Calu3 (cell line): ENCODE data around the gene SCG3. TPM values are rescaled to one million over a fixed set of nuclear protein-coding genes. Genes with fewer than 3 reads are reported as not detected.

Experiments used
- Bru-seq: library from RNA; stranded (reverse); fragments of 400-500 nt; gene quantifications from one replicate; lab custom pipeline; 2021; lab: Mats Ljungman, UMichigan
- BruChase-seq, 2 experiments: library from RNA; stranded (reverse); fragments of 400-500 nt; gene quantifications; one replicate each; lab custom pipeline; 2021; lab: Mats Ljungman, UMichigan
- BruUV-seq: library from RNA; stranded (reverse); fragments of 400-500 nt; replicated peaks from 2 replicates; lab custom pipeline; 2021; lab: Mats Ljungman, UMichigan
- CTCF ChIA-PET: fragments of 300-600 bp; sonication (Branson Sonifier 250); formaldehyde crosslinking; loops from one replicate; lab custom pipeline; 2022; ENCODE audit warnings: antibody characterized with exemption; lab: Charles Lee
- DNase-seq: peaks from one replicate; pipeline ENCODE4 v3.0.0; 2022
- H3K27ac Mint-ChIP-seq: one replicate; pipeline ENCODE4 v1.8.0; 2022; ENCODE audit warnings: mixed read lengths; ENCODE audit not compliant: unreplicated experiment
- H3K27me3 Mint-ChIP-seq: one replicate; pipeline ENCODE4 v1.8.0; 2022; ENCODE audit warnings: mixed read lengths; ENCODE audit not compliant: unreplicated experiment
- H3K36me3 Mint-ChIP-seq: one replicate; pipeline ENCODE4 v1.8.0; 2022; ENCODE audit warnings: mild to moderate bottlenecking, moderate library complexity, mixed read lengths; ENCODE audit not compliant: insufficient read depth, unreplicated experiment
- H3K4me1 Mint-ChIP-seq: one replicate; pipeline ENCODE4 v1.8.0; 2022; ENCODE audit warnings: mild to moderate bottlenecking, low read depth, mixed read lengths; ENCODE audit not compliant: unreplicated experiment
- H3K4me3 Mint-ChIP-seq: one replicate; pipeline ENCODE4 v1.8.0; 2022; ENCODE audit warnings: mild to moderate bottlenecking, low read depth, moderate library complexity, mixed read lengths; ENCODE audit not compliant: unreplicated experiment
- H3K9me3 Mint-ChIP-seq: one replicate; pipeline ENCODE4 v1.8.0; 2022; ENCODE audit warnings: low read depth, mixed read lengths; ENCODE audit not compliant: unreplicated experiment
- intact Hi-C: fragments of 100-400 bp; cut with micrococcal nuclease; formaldehyde crosslinking; loops from one replicate; pipeline ENCODE4 v1.10.0; 2022; ENCODE audit not compliant: unreplicated experiment
- long read RNA-seq: library from polyadenylated mRNA; stranded (forward); transcript quantifications from one replicate; pipeline ENCODE4 v2.0.0, GENCODE V29; 2022
- total RNA-seq: library from RNA; stranded (reverse); gene quantifications from 2 replicates; pipeline ENCODE4 v1.2.3, GENCODE V29; 2022
- TF ChIP-seq, protein P1 (sequence below): fragments of 200-600 bp; IDR thresholded peaks from one replicate; pipeline ENCODE4 v1.8.0; 2022; ENCODE audit warnings: antibody characterized with exemption; ENCODE audit not compliant: unreplicated experiment

Gene SCG3
- not detected in 2 replicates for total RNA-seq
- Bru-seq, nascent RNA: not detected
- BruChase-seq, experiment 1, labeled RNA remaining after a 6-hour chase: percentile 2 among the genes with signal in this experiment
- BruChase-seq, experiment 2, labeled RNA remaining after a 2-hour chase: not detected
- long read RNA-seq, partial matches to known transcripts: 0 of 1 reads
- long read RNA-seq, other reads (novel, unspliced or antisense): 0 of 1 reads

DNA sequence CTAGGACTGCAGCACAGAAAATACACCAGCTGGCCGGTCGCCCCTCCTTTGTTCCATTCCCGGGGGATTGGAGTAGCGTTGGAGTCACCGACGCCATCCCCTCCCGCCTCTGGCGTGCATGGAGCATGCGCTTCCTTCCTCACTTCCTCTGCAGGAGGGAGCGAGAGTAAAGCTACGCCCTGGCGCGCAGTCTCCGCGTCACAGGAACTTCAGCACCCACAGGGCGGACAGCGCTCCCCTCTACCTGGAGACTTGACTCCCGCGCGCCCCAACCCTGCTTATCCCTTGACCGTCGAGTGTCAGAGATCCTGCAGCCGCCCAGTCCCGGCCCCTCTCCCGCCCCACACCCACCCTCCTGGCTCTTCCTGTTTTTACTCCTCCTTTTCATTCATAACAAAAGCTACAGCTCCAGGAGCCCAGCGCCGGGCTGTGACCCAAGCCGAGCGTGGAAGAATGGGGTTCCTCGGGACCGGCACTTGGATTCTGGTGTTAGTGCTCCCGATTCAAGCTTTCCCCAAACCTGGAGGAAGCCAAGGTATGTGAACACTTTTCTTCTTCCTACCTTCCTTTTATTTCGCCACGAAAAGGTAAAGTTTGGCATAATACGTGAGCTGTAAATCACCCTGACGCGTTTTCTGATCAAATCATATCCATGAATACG is at the start of gene SCG3:
Gene SCG3, plus strand, starts transcription at position 201 of the 661 bp plus-strand sequence. Its CDS starts 253 bp downstream, at position 454.
- H3K27ac Mint-ChIP-seq: no peak within 1 kb of the TSS
- H3K27me3 Mint-ChIP-seq: peaks cover 59% of the 10 kb centered on the region
- no peaks in the 10 kb centered on the region for H3K9me3 Mint-ChIP-seq
- peak; percentile 84 for DNase-seq
- no TSS peak for BruUV-seq
- no peaks in the 10 kb centered on the region for H3K4me1 Mint-ChIP-seq
- peak within 1 kb of the TSS; percentile 40 for H3K4me3 Mint-ChIP-seq
- intact Hi-C loops: no loop called here
- TF ChIP-seq, protein P1, sequence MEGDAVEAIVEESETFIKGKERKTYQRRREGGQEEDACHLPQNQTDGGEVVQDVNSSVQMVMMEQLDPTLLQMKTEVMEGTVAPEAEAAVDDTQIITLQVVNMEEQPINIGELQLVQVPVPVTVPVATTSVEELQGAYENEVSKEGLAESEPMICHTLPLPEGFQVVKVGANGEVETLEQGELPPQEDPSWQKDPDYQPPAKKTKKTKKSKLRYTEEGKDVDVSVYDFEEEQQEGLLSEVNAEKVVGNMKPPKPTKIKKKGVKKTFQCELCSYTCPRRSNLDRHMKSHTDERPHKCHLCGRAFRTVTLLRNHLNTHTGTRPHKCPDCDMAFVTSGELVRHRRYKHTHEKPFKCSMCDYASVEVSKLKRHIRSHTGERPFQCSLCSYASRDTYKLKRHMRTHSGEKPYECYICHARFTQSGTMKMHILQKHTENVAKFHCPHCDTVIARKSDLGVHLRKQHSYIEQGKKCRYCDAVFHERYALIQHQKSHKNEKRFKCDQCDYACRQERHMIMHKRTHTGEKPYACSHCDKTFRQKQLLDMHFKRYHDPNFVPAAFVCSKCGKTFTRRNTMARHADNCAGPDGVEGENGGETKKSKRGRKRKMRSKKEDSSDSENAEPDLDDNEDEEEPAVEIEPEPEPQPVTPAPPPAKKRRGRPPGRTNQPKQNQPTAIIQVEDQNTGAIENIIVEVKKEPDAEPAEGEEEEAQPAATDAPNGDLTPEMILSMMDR: no peak
- CTCF ChIA-PET: interaction anchor here (0.6 kb wide), 2 partner anchors 203 to 881 kb away, joined by 4 to 5 read pairs; no protein-coding TSS in a partner anchor
- H3K36me3 Mint-ChIP-seq: no peaks in the 10 kb centered on the region

- TF ChIP-seq, protein P1: no peak
- Mint-ChIP-seq H3K27ac (no peak overlapping the region), H3K4me1 (no peaks in the 10 kb centered on the region), H3K36me3 (no peaks in the 10 kb centered on the region), H3K4me3 (no peak overlapping the region), H3K27me3 (peaks cover 12% of the 10 kb centered on the region), H3K9me3 (no peaks in the 10 kb centered on the region)
- no TSS peak for BruUV-seq
- CTCF ChIA-PET: no interaction called here
- intact Hi-C loops: no loop called here
- DNase-seq: no peak
These were observed 46.6 kb upstream of the SCG3 start for GRCh38 chr15:51634591-51635198.

DNA sequence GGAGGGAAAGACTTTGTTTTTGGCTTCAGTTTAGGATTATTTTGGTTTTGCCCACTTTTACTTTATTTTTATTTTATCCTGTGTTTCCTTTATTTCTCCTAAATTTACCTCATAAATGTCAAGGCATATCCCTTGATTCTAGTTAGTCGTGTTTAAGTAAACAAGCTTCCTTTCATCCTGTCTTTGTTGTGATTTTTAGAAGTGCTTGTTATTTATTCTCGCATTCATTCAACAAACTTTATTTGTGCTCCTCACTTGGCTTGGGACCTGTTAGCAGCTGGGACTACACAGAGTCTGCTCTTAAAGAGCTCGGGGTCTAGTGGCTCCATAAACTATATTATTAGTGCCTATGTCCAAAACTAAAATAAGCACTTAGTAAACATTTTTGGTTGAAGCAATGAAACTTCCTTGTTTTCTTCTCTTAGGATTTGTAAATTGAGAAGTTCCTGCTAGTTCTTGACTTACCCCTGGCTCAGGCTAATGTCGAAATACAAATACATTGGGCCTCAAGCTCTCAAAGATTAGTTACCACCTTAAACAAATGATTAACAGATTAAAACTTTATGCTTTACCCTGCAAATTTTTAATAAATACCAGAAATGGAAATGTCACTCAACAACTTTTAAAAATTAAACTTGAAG is 39.7 kb upstream of the SCG3 start:
- H3K4me1 Mint-ChIP-seq: peaks cover 7% of the 10 kb centered on the region
- no TSS peak for BruUV-seq
- no peaks in the 10 kb centered on the region for H3K36me3 Mint-ChIP-seq
- H3K27ac Mint-ChIP-seq: no peak overlapping the region
- TF ChIP-seq, protein P1: no peak
- H3K27me3 Mint-ChIP-seq: no peaks in the 10 kb centered on the region
- no peaks in the 10 kb centered on the region for H3K9me3 Mint-ChIP-seq
- CTCF ChIA-PET: interaction anchor here (0.8 to 1.4 kb wide), 2 partner anchors 8 to 135 kb away, joined by 4 to 7 read pairs; no protein-coding TSS in a partner anchor
- no peak overlapping the region for H3K4me3 Mint-ChIP-seq
- intact Hi-C loops: no loop called here
- no peak for DNase-seq

GRCh38 chr15:51642696-51643095 is 38.6 kb upstream of the SCG3 start:
- no TSS peak for BruUV-seq
- H3K27ac Mint-ChIP-seq: no peak overlapping the region
- H3K27me3 Mint-ChIP-seq: no peaks in the 10 kb centered on the region
- no peak overlapping the region for H3K4me3 Mint-ChIP-seq
- intact Hi-C loops: no loop called here
- peaks cover 7% of the 10 kb centered on the region for H3K4me1 Mint-ChIP-seq
- TF ChIP-seq, protein P1: no peak
- DNase-seq: no peak
- no peaks in the 10 kb centered on the region for H3K9me3 Mint-ChIP-seq
- H3K36me3 Mint-ChIP-seq: no peaks in the 10 kb centered on the region
- CTCF ChIA-PET: no interaction called here
